ENCODE measurements around the gene GPR107.

Gene GPR107

DNA sequence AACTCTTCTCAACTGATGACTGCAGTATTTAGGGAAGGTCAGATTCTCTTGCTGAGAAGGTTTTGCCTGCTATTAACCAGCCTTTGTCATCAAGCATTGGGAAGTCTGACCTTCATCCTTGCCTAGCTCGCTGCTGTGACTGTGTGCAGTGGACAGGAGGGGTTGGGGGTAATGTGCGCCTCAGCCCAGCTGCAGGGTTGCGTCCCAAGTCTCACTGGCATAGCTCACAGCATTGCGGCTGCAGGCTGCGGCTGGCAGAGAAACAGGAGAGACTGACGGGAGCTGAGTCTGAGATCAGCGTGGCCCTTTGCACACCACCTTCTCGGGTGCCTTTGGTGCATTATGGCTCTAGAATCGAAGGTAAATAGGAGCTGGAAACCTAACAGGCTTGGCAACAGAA, 62.6 kb downstream of the GPR107 start:
- in situ Hi-C loops (cut with MboI; ENCODE audit: low sequenced_read_pairs) = loop anchor here (25.0 kb wide), 1 partner anchor 221 kb away; no protein-coding TSS in a partner anchor

GRCh38 chr9:130117376-130117775, 63.7 kb downstream of the GPR107 start:
- DNase-seq (ENCODE audit: low spot score in 2 of 2) = no peak
- Histone ChIP-seq H3K9me3 (no peaks in the 10 kb centered on the region), H3K4me1 (no peaks in the 10 kb centered on the region), H3K4me3 (no peak overlapping the region), H3K36me3 (replicated peaks) (peaks cover 2% of the 10 kb centered on the region; the same call in 1 of the 2 replicates), H3K27me3 (ENCODE audit: low read depth) (no peaks in the 10 kb centered on the region)
- in situ Hi-C loops (cut with MboI; ENCODE audit: low sequenced_read_pairs) = loop anchor here (25.0 kb wide), 1 partner anchor 220 kb away; no protein-coding TSS in a partner anchor

More for the DNA sequence above, 62.6 kb downstream of the GPR107 start:
- H3K4me1 ChIP-seq = no peaks in the 10 kb centered on the region
- no peaks in the 10 kb centered on the region for H3K27me3 ChIP-seq (ENCODE audit: low read depth)
- DNase-seq (ENCODE audit: low spot score in 2 of 2) = no peak
- H3K9me3 ChIP-seq = no peaks in the 10 kb centered on the region
- no peak overlapping the region for H3K4me3 ChIP-seq
- H3K36me3 ChIP-seq (replicated peaks) = peaks cover 2% of the 10 kb centered on the region

GRCh38 chr9:130117816-130118632, 64.3 kb downstream of the GPR107 start:
- in situ Hi-C loops (cut with MboI; ENCODE audit: low sequenced_read_pairs) = loop anchor here (25.0 kb wide), 1 partner anchor 219 kb away; no protein-coding TSS in a partner anchor
- H3K36me3 ChIP-seq (replicated peaks) = peaks cover 2% of the 10 kb centered on the region; the same call in 1 of the 2 replicates
- H3K9me3 ChIP-seq = no peaks in the 10 kb centered on the region
- no peaks in the 10 kb centered on the region for H3K27me3 ChIP-seq (ENCODE audit: low read depth)
- no peak overlapping the region for H3K4me3 ChIP-seq
- H3K4me1 ChIP-seq = no peaks in the 10 kb centered on the region
- no peak for DNase-seq (ENCODE audit: low spot score in 2 of 2)

DNA sequence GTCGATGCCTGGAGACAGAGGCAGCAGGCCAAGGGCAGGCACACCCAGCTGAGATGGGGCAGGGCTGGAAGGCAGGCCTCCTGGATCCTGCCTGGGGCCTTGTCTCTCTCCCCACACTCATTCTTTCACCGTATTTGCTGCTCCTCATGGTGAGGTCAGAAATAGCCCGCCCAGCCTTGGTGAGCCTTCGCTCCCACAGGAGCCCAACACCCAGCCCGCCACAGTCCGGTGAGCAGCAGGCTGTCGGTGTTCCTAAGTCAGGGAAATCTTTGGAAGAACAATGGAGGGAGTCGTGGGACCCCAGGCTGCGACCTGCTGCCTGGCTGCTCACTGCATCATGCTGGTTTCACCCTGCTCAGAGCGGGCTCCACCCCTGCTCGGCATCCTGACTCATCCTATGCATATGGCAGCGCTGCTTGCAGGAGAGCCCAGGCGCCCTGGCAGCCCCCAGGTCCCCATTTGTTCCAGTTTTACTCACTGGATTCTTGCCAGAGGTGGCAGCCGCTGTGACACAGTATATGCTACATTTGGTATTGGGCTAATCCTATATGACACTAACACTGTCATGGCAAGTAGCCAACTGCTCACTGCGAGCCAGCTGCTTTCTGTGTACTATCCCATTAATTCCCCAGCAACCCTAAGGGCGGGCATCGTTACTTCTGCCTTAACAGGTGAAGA, 65.3 kb downstream of the GPR107 start:
- no peaks in the 10 kb centered on the region for H3K4me1 ChIP-seq
- in situ Hi-C loops (cut with MboI; ENCODE audit: low sequenced_read_pairs) = loop anchor here (25.0 kb wide), 1 partner anchor 218 kb away; no protein-coding TSS in a partner anchor
- H3K4me3 ChIP-seq = no peak overlapping the region
- no peaks in the 10 kb centered on the region for H3K27me3 ChIP-seq (ENCODE audit: low read depth)
- DNase-seq (ENCODE audit: low spot score in 2 of 2) = no peak
- no peaks in the 10 kb centered on the region for H3K9me3 ChIP-seq
- peaks cover 2% of the 10 kb centered on the region; the same call in 1 of the 2 replicates for H3K36me3 ChIP-seq (replicated peaks)

DNA sequence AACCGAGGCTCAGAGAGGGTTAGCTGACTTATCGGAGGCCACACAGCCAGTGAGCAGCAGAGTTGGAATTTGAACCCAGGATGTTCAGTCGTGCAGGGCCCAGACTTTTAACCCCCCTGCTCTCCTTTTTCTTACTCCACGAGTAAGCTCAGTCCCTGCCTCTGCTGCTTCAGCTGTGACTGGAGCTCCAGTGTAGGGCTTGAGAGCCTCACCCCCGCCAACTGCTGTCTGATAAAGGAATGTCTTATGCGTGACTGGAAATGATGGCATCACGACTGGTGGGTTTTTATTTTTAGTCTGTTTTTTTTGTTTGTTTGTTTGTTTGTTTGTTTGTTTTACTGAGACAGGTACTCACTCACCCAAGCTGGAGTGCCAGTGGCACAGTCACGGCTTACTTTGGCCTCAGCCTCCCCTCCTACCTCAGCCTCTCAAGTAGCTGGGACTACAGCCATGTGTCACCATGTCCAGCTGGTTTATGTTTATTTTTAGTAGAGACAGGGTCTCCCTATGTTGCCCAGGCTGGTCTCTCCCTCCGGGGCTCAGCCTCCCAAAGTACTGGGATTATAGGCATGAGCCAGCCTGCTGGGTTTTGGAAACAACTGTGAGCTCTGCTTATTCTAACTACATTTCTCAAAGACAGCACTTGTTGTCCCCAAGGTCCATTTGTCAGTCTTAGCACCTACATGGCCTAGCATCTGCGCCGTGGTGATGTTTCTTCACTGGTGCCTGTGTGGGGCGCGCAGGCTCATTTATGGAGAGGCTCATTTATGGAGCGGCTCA, 66.0 kb downstream of the GPR107 start:
- in situ Hi-C loops (cut with MboI; ENCODE audit: low sequenced_read_pairs) = loop anchor here (25.0 kb wide), 1 partner anchor 218 kb away; no protein-coding TSS in a partner anchor
- no peak for DNase-seq (ENCODE audit: low spot score in 2 of 2)
- Histone ChIP-seq H3K4me1 (no peaks in the 10 kb centered on the region), H3K27me3 (ENCODE audit: low read depth) (no peaks in the 10 kb centered on the region), H3K36me3 (replicated peaks) (peaks cover 2% of the 10 kb centered on the region; the same call in 1 of the 2 replicates), H3K9me3 (no peaks in the 10 kb centered on the region), H3K4me3 (no peak overlapping the region)

DNA sequence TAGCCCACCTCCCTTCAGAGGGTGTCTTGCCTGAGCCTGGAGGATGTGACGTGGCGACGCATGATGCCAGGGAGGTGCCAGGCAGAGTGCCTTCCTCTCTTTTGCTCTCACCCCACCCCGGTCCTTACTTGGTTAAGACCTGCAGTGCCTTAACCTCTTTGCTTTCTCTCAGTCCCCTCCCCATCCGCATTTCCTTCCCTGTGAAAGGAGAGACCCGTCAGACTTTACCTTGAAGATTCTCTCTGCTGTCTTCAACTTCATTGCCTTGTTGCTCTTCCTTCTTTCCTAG, 66.5 kb downstream of the GPR107 start:
- in situ Hi-C loops (cut with MboI; ENCODE audit: low sequenced_read_pairs) = loop anchor here (25.0 kb wide), 1 partner anchor 217 kb away; no protein-coding TSS in a partner anchor
- H3K27me3 ChIP-seq (ENCODE audit: low read depth) = no peaks in the 10 kb centered on the region
- no peaks in the 10 kb centered on the region for H3K4me1 ChIP-seq
- peaks cover 2% of the 10 kb centered on the region; the same call in 1 of the 2 replicates for H3K36me3 ChIP-seq (replicated peaks)
- no peak overlapping the region for H3K4me3 ChIP-seq
- no peak for DNase-seq (ENCODE audit: low spot score in 2 of 2)
- H3K9me3 ChIP-seq = no peaks in the 10 kb centered on the region

GRCh38 chr9:130120832-130121231, 67.1 kb downstream of the GPR107 start:
- no peaks in the 10 kb centered on the region for H3K9me3 ChIP-seq
- H3K4me1 ChIP-seq = no peaks in the 10 kb centered on the region
- in situ Hi-C loops (cut with MboI; ENCODE audit: low sequenced_read_pairs) = loop anchor here (25.0 kb wide), 1 partner anchor 216 kb away; no protein-coding TSS in a partner anchor
- H3K27me3 ChIP-seq (ENCODE audit: low read depth) = no peaks in the 10 kb centered on the region
- no peak for DNase-seq (ENCODE audit: low spot score in 2 of 2)
- H3K4me3 ChIP-seq = no peak overlapping the region
- H3K36me3 ChIP-seq (replicated peaks) = peaks cover 2% of the 10 kb centered on the region; the same call in 1 of the 2 replicates

DNA sequence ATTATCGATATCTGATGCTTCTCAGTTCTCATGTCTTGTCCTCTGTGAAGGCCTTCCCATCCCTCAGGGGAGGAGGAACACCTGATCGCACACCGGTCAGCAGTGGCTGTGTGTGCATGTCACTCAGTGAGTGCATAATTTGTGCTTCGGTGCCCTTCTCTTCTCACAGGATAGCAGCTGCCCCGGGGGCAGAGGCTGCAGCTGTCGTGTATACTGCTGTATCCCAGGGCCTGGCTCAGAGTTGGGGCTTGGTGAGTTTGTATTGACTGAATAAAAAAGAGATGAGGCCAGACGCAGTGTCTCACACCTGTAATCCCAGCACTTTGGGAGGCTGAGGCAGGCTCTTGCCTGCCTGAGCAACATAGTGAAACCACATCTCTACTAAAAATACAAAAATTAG, 68.8 kb downstream of the GPR107 start:
- DNase-seq (ENCODE audit: low spot score in 2 of 2) = no peak
- Histone ChIP-seq H3K4me3 (no peak overlapping the region), H3K4me1 (no peaks in the 10 kb centered on the region), H3K27me3 (ENCODE audit: low read depth) (no peaks in the 10 kb centered on the region), H3K9me3 (no peaks in the 10 kb centered on the region), H3K36me3 (replicated peaks) (peaks cover 2% of the 10 kb centered on the region; the same call in 1 of the 2 replicates)
- in situ Hi-C loops (cut with MboI; ENCODE audit: low sequenced_read_pairs) = loop anchor here (25.0 kb wide), 1 partner anchor 215 kb away; no protein-coding TSS in a partner anchor

DNA sequence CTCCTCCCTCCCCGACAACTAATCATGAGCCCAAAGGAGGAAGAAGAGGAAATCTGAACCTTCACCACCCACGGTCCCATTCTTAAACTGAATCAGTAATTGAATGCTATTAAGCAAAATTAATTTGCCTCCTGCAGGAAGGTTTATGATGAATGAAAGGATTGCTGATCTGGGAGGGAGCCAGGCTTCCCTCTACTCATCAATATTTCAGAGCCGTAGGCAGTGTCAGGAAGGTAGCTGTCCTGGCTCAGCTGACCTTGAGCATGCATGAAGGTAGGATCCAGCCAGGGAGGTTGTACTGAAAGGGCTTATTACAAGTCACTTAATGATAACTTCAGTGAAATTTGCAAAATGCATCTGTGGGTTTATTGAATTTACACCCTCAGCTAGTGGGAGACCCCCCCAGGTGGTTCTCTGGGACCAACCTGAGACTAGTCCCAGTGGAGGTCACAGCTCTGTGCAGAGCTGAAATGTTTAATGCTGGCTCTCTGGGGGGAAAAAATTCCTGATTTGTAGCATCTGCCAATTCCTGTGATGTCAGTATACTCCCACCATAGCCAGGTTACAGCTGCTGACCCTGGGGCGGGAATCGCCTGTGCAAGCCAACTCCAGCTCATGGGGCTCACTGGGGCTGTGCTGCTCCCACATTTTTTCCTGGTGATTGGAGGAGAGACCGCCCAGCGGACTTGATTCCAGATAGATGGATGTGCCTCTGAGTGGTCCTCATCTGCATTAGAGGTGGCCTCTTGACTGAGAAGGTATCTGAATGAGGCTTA, 70.6 kb downstream of the GPR107 start:
- no peaks in the 10 kb centered on the region for H3K4me1 ChIP-seq
- H3K9me3 ChIP-seq = no peaks in the 10 kb centered on the region
- H3K27me3 ChIP-seq (ENCODE audit: low read depth) = no peaks in the 10 kb centered on the region
- no peak for DNase-seq (ENCODE audit: low spot score in 2 of 2)
- H3K36me3 ChIP-seq (replicated peaks) = peaks cover 10% of the 10 kb centered on the region
- in situ Hi-C loops (cut with MboI; ENCODE audit: low sequenced_read_pairs) = loop anchor here (25.0 kb wide), 1 partner anchor 213 kb away; no protein-coding TSS in a partner anchor
- H3K4me3 ChIP-seq = no peak overlapping the region

DNA sequence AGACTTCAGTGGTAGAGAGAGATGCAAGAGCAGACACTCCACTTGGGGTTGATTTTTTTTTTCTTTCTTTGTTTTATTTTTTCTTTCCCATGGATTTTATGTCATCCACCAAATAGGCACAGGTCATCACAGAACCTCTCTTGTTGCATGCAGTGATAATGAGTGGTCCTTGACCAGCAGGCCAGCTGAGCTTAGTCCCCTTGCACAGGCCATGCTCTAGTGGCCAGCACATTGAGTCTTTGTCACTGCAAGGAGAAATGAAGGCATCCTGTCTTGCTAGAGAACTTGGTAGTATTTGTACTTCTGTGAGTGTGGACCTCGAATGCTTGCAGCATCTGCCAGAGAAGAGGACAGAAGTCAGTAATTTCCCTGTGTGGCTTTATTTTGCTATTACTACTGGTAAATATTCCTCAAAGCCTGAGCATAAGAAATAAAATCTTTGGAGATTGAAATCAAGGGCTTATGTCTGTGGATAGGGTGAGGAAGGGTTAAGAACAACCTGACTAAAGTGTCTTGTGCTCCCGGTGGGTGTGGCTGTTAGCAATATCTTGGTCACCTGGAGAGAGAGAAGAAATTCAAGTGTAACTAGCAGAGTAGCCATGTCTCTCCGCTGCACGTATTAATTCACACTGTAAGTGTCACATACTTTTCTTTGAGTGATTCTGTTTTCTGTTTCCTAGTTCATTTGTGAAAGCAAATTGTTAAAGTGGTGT, 73.2 kb downstream of the GPR107 start:
- no peaks in the 10 kb centered on the region for H3K27me3 ChIP-seq (ENCODE audit: low read depth)
- H3K4me1 ChIP-seq = no peaks in the 10 kb centered on the region
- in situ Hi-C loops (cut with MboI; ENCODE audit: low sequenced_read_pairs) = no loop called here
- peaks cover 11% of the 10 kb centered on the region for H3K36me3 ChIP-seq (replicated peaks)
- no peaks in the 10 kb centered on the region for H3K9me3 ChIP-seq
- H3K4me3 ChIP-seq = no peak overlapping the region
- no peak for DNase-seq (ENCODE audit: low spot score in 2 of 2)

- no peaks in the 10 kb centered on the region for H3K9me3 ChIP-seq
- DNase-seq (ENCODE audit: low spot score in 2 of 2) = no peak
- H3K4me1 ChIP-seq = no peaks in the 10 kb centered on the region
- no peak overlapping the region for H3K4me3 ChIP-seq
- H3K36me3 ChIP-seq (replicated peaks) = peaks cover 11% of the 10 kb centered on the region
- no peaks in the 10 kb centered on the region for H3K27me3 ChIP-seq (ENCODE audit: low read depth)
- in situ Hi-C loops (cut with MboI; ENCODE audit: low sequenced_read_pairs) = no loop called here
Observed at GRCh38 chr9:130128251-130128650, 74.5 kb downstream of the GPR107 start.

GRCh38 chr9:130128733-130129431, 75.2 kb downstream of the GPR107 start:
- no peak overlapping the region for H3K4me3 ChIP-seq

More at GRCh38 chr9:130128733-130129431, 75.2 kb downstream of the GPR107 start:
- H3K36me3 ChIP-seq (replicated peaks) = peaks cover 11% of the 10 kb centered on the region
- no peaks in the 10 kb centered on the region for H3K4me1 ChIP-seq
- no peak for DNase-seq (ENCODE audit: low spot score in 2 of 2)
- H3K9me3 ChIP-seq = no peaks in the 10 kb centered on the region
- in situ Hi-C loops (cut with MboI; ENCODE audit: low sequenced_read_pairs) = no loop called here
- no peaks in the 10 kb centered on the region for H3K27me3 ChIP-seq (ENCODE audit: low read depth)

All from HAP-1 (cell line).